ENCODE measurements around the gene TBPL2. TPM values are rescaled to one million over a fixed set of nuclear protein-coding genes. Genes with fewer than 3 reads are reported as not detected.

Gene TBPL2
- total RNA-seq, 1 donor from 2014 or later, result not detected

GRCh38 chr14:55438066-55438683 is 2.2 kb downstream of the TBPL2 start:
- peak; percentile 58 for DNase-seq (ENCODE audit: low read depth)
- H3K36me3 ChIP-seq (ENCODE audit: control insufficient read depth, insufficient read depth, low read length), result no peaks in the 10 kb centered on the region
- no peak overlapping the region for H3K4me3 ChIP-seq (ENCODE audit: low read depth, low read length)
- TF ChIP-seq CTCF (IDR thresholded peaks at IDR 0.05; ENCODE audit: insufficient read depth, low read length, severe bottlenecking), result peak; percentile 58
- FAIRE-seq, result no peak
- H3K27me3 ChIP-seq (ENCODE audit: control insufficient read depth, insufficient read depth, low read length), result no peaks in the 10 kb centered on the region

- no peak for FAIRE-seq
- no peak for TF ChIP-seq CTCF (IDR thresholded peaks at IDR 0.05; ENCODE audit: insufficient read depth, low read length, severe bottlenecking)
Measured at GRCh38 chr14:55436931-55437330, 3.5 kb downstream of the TBPL2 start.

GRCh38 chr14:55436519-55436918 is 3.9 kb downstream of the TBPL2 start:
- no peak for TF ChIP-seq CTCF (IDR thresholded peaks at IDR 0.05; ENCODE audit: insufficient read depth, low read length, severe bottlenecking)
- no peak overlapping the region for H3K4me3 ChIP-seq (ENCODE audit: low read depth, low read length)
- no peaks in the 10 kb centered on the region for H3K27me3 ChIP-seq (ENCODE audit: control insufficient read depth, insufficient read depth, low read length)
- H3K36me3 ChIP-seq (ENCODE audit: control insufficient read depth, insufficient read depth, low read length), result no peaks in the 10 kb centered on the region
- no peak for FAIRE-seq
- DNase-seq (ENCODE audit: low read depth), result no peak

More at GRCh38 chr14:55436931-55437330, 3.5 kb downstream of the TBPL2 start:
- no peaks in the 10 kb centered on the region for H3K27me3 ChIP-seq (ENCODE audit: control insufficient read depth, insufficient read depth, low read length)
- DNase-seq (ENCODE audit: low read depth), result no peak
- no peaks in the 10 kb centered on the region for H3K36me3 ChIP-seq (ENCODE audit: control insufficient read depth, insufficient read depth, low read length)
- no peak overlapping the region for H3K4me3 ChIP-seq (ENCODE audit: low read depth, low read length)

- Histone ChIP-seq H3K36me3 (ENCODE audit: control insufficient read depth, insufficient read depth, low read length) (no peaks in the 10 kb centered on the region), H3K27me3 (ENCODE audit: control insufficient read depth, insufficient read depth, low read length) (no peaks in the 10 kb centered on the region), H3K4me3 (ENCODE audit: low read depth, low read length) (no peak overlapping the region)
- FAIRE-seq (no peak), DNase-seq (ENCODE audit: low read depth) (no peak)
- no peak for TF ChIP-seq CTCF (IDR thresholded peaks at IDR 0.05; ENCODE audit: insufficient read depth, low read length, severe bottlenecking)
Measured at GRCh38 chr14:55434805-55435174, 5.6 kb downstream of the TBPL2 start.

GRCh38 chr14:55433880-55434804 is 6.3 kb downstream of the TBPL2 start:
- DNase-seq (ENCODE audit: low read depth) (no peak), FAIRE-seq (no peak)
- Histone ChIP-seq H3K27me3 (ENCODE audit: control insufficient read depth, insufficient read depth, low read length) (no peaks in the 10 kb centered on the region), H3K4me3 (ENCODE audit: low read depth, low read length) (no peak overlapping the region), H3K36me3 (ENCODE audit: control insufficient read depth, insufficient read depth, low read length) (no peaks in the 10 kb centered on the region)
- no peak for TF ChIP-seq CTCF (IDR thresholded peaks at IDR 0.05; ENCODE audit: insufficient read depth, low read length, severe bottlenecking)
